HG03196 (cell line): ENCODE data around the gene TRNAU1AP.
"Not testable (repeated sequence)": the region's sequence is repeated elsewhere in the genome, so short reads cannot be mapped to it uniquely, and the experiment has no call there.

Experiments
- ATAC-seq: cut with Tn5 transposase; IDR thresholded peaks from one replicate; pipeline ENCODE4 v1.9.1; 2021; ENCODE audit not compliant: unreplicated experiment

Gene TRNAU1AP

GRCh38 chr1:28552758-28553663 lies at the start of gene TRNAU1AP:
Gene TRNAU1AP (plus strand): TSS chr1:28553085. CDS start chr1:28553111, 26 bp downstream.
- peak; percentile 91 for ATAC-seq

GRCh38 chr1:28503117-28503516 lies 49.8 kb upstream of the TRNAU1AP start:
- ATAC-seq = no peak

GRCh38 chr1:28505406-28506187 lies 47.3 kb upstream of the TRNAU1AP start, which contains the start of gene RCC1:
Gene RCC1 (plus strand): TSS chr1:28506043. CDS start chr1:28529867, 23,824 bp downstream.
- peak; percentile 83 for ATAC-seq

GRCh38 chr1:28506907-28507246 lies 46.0 kb upstream of the TRNAU1AP start:
- no peak for ATAC-seq

GRCh38 chr1:28507247-28507645 lies 45.6 kb upstream of the TRNAU1AP start:
- ATAC-seq = no peak

- ATAC-seq = no peak
These were observed 45.0 kb upstream of the TRNAU1AP start for GRCh38 chr1:28507646-28508434.

- no peak for ATAC-seq
These were observed 44.5 kb upstream of the TRNAU1AP start for GRCh38 chr1:28508435-28508754.

- ATAC-seq = no peak
These were observed 43.1 kb upstream of the TRNAU1AP start for GRCh38 chr1:28509705-28510272.

GRCh38 chr1:28510273-28510969 lies 42.5 kb upstream of the TRNAU1AP start:
- no peak for ATAC-seq

- no peak for ATAC-seq
These were observed 41.9 kb upstream of the TRNAU1AP start for GRCh38 chr1:28510970-28511440.

- no peak for ATAC-seq
These were observed 40.8 kb upstream of the TRNAU1AP start for GRCh38 chr1:28512058-28512611.

GRCh38 chr1:28514445-28514933 lies 38.4 kb upstream of the TRNAU1AP start:
- ATAC-seq = not testable (repeated sequence)

- no peak for ATAC-seq
These were observed 36.3 kb upstream of the TRNAU1AP start for GRCh38 chr1:28516518-28516956.

- ATAC-seq = peak; percentile 2
These were observed 35.3 kb upstream of the TRNAU1AP start for GRCh38 chr1:28517649-28517999.

GRCh38 chr1:28518000-28518744 lies 34.7 kb upstream of the TRNAU1AP start:
- peak; percentile 67 for ATAC-seq

- ATAC-seq = peak; percentile 6
These were observed 34.0 kb upstream of the TRNAU1AP start for GRCh38 chr1:28518745-28519341.

- ATAC-seq = no peak
These were observed 32.7 kb upstream of the TRNAU1AP start for GRCh38 chr1:28519946-28520725.

GRCh38 chr1:28520796-28521195 lies 32.1 kb upstream of the TRNAU1AP start:
- ATAC-seq = not testable (repeated sequence)
